NOMO-1 treated with dmso at 0.1 percent for 144 hours (cell line): Measurements from ENCODE around the gene TMEM151A.
"Not testable (repeated sequence)": the region's sequence is repeated elsewhere in the genome, so short reads cannot be mapped to it uniquely, and the experiment has no call there.

Experiments
- DNase-seq: peaks from one replicate; lab custom pipeline; 2025; ENCODE audit not compliant: unreplicated experiment; lab: John Stamatoyannopoulos, UW

TMEM151A gene

GRCh38 chr11:66291706-66292542, at the start of gene TMEM151A:
TMEM151A (plus strand) TSS chr11:66291894; CDS start chr11:66292014, 120 bp downstream.
- DNase-seq = no peak

GRCh38 chr11:66242095-66242765, 49.5 kb upstream of the TMEM151A start:
- DNase-seq = no peak

GRCh38 chr11:66243782-66244535, 47.7 kb upstream of the TMEM151A start:
- no peak for DNase-seq

- no peak for DNase-seq
Observed at GRCh38 chr11:66247295-66247694, 44.4 kb upstream of the TMEM151A start.

GRCh38 chr11:66247801-66248200, 43.9 kb upstream of the TMEM151A start:
- DNase-seq = no peak

- DNase-seq = no peak
Observed at GRCh38 chr11:66248903-66249302, 42.8 kb upstream of the TMEM151A start.

GRCh38 chr11:66251809-66252208, 39.9 kb upstream of the TMEM151A start:
- DNase-seq = no peak

GRCh38 chr11:66253081-66253480, 38.6 kb upstream of the TMEM151A start:
- not testable (repeated sequence) for DNase-seq

GRCh38 chr11:66258473-66258893, 33.2 kb upstream of the TMEM151A start:
- no peak for DNase-seq

GRCh38 chr11:66259225-66259624, 32.5 kb upstream of the TMEM151A start:
- no peak for DNase-seq

GRCh38 chr11:66259956-66260355, 31.7 kb upstream of the TMEM151A start:
- DNase-seq = no peak

GRCh38 chr11:66261578-66261977, 30.1 kb upstream of the TMEM151A start:
- DNase-seq = no peak

- DNase-seq = no peak
Observed at GRCh38 chr11:66262191-66262590, 29.5 kb upstream of the TMEM151A start.

GRCh38 chr11:66262696-66263095, 29.0 kb upstream of the TMEM151A start:
- DNase-seq = no peak

GRCh38 chr11:66263231-66263630, 28.5 kb upstream of the TMEM151A start:
- no peak for DNase-seq

- DNase-seq = no peak
Observed at GRCh38 chr11:66263785-66264184, 27.9 kb upstream of the TMEM151A start.

GRCh38 chr11:66264383-66264782, 27.3 kb upstream of the TMEM151A start:
- no peak for DNase-seq

- no peak for DNase-seq
Observed at GRCh38 chr11:66264914-66265313, 26.8 kb upstream of the TMEM151A start.

- DNase-seq = no peak
Observed at GRCh38 chr11:66265531-66266377, 25.9 kb upstream of the TMEM151A start.

GRCh38 chr11:66266378-66267038, 25.2 kb upstream of the TMEM151A start:
- DNase-seq = no peak
